Measurements from ENCODE around the gene NEDD8.
"Not testable (repeated sequence)": the region's sequence is repeated elsewhere in the genome, so short reads cannot be mapped to it uniquely, and the experiment has no call there.

NEDD8 gene

GRCh38 chr14:24216876-24217275 is 15.3 kb downstream of the NEDD8 start:
- FAIRE-seq: not testable (repeated sequence)

GRCh38 chr14:24216345-24216699 is 15.8 kb downstream of the NEDD8 start:
- no peak for FAIRE-seq

- FAIRE-seq: peak; percentile 60
Measured at GRCh38 chr14:24215495-24216344, 16.4 kb downstream of the NEDD8 start, which contains the start of gene MDP1. MDP1 (minus strand) TSS chr14:24216066; CDS start chr14:24215955, 111 bp downstream.

GRCh38 chr14:24213866-24214662 is 18.1 kb downstream of the NEDD8 start:
- no peak for FAIRE-seq

GRCh38 chr14:24212924-24213865 is 19.0 kb downstream of the NEDD8 start, which contains the start of gene CHMP4A:
CHMP4A (minus strand) TSS chr14:24213488; CDS start chr14:24213439, 49 bp downstream.
- peak; percentile 93 for FAIRE-seq

- no peak for FAIRE-seq
Measured at GRCh38 chr14:24211311-24211710, 20.9 kb downstream of the NEDD8 start.

GRCh38 chr14:24207625-24208024 is 24.5 kb downstream of the NEDD8 start:
- FAIRE-seq: no peak

- FAIRE-seq: no peak
Measured at GRCh38 chr14:24207104-24207551, 25.0 kb downstream of the NEDD8 start.

GRCh38 chr14:24206260-24207103 is 25.7 kb downstream of the NEDD8 start:
- no peak for FAIRE-seq

GRCh38 chr14:24204163-24205146 is 27.7 kb downstream of the NEDD8 start:
- no peak for FAIRE-seq

GRCh38 chr14:24203249-24203886 is 28.8 kb downstream of the NEDD8 start:
- not testable (repeated sequence) for FAIRE-seq

- not testable (repeated sequence) for FAIRE-seq
Measured at GRCh38 chr14:24202538-24202937, 29.6 kb downstream of the NEDD8 start.

- FAIRE-seq: no peak
Measured at GRCh38 chr14:24198814-24199524, 33.2 kb downstream of the NEDD8 start.

GRCh38 chr14:24197056-24197450 is 35.1 kb downstream of the NEDD8 start:
- FAIRE-seq: no peak

- no peak for FAIRE-seq
Measured at GRCh38 chr14:24196071-24197055, 35.8 kb downstream of the NEDD8 start.

- no peak for FAIRE-seq
Measured at GRCh38 chr14:24195186-24196070, 36.7 kb downstream of the NEDD8 start, which contains the start of gene TM9SF1. TM9SF1 (minus strand) TSS chr14:24195441; CDS start chr14:24195019, 422 bp downstream.

- FAIRE-seq: no peak
Measured at GRCh38 chr14:24194873-24195185, 37.3 kb downstream of the NEDD8 start.
